Immature natural killer cell (primary cell): ENCODE data around the gene DUSP14. TPM values are rescaled to one million over a fixed set of nuclear protein-coding genes. Genes with fewer than 3 reads are reported as not detected.
A peak's percentile ranks its signal among the peaks of the same experiment; 100 is the strongest.
"Not testable (repeated sequence)": the region's sequence is repeated elsewhere in the genome, so short reads cannot be mapped to it uniquely, and the experiment has no call there.

Source experiments
- DNase-seq, 3 donors: peaks; one replicate each; pipeline ENCODE4 v3.0.0; 2022; ENCODE audit warnings: mixed read lengths in 1 of 3
- H3K27ac Mint-ChIP-seq, 6 donors: one replicate each; pipeline ENCODE4 v1.8.0; 2020; ENCODE audit warnings: mixed read lengths in 6 of 6, mild to moderate bottlenecking in 5 of 6, inconsistent platforms in 4 of 6, moderate library complexity in 3 of 6
- H3K27me3 Mint-ChIP-seq, 3 donors: one replicate each; pipeline ENCODE4 v1.8.0; 2020 to 2021; ENCODE audit warnings: low read depth in 3 of 3, mild to moderate bottlenecking in 3 of 3, mixed read lengths in 3 of 3, moderate library complexity in 3 of 3, inconsistent platforms in 1 of 3
- H3K36me3 Mint-ChIP-seq, 3 donors: one replicate each; pipeline ENCODE4 v1.8.0; 2020; ENCODE audit warnings: mixed read lengths in 3 of 3, inconsistent platforms in 2 of 3, mild to moderate bottlenecking in 2 of 3
- H3K4me1 Mint-ChIP-seq, 2 donors: one replicate each; pipeline ENCODE4 v1.8.0; 2020; ENCODE audit warnings: inconsistent platforms in 2 of 2, mild to moderate bottlenecking in 2 of 2, mixed read lengths in 2 of 2, moderate library complexity in 1 of 2
- H3K4me3 Mint-ChIP-seq, 5 donors: one replicate each; pipeline ENCODE4 v1.8.0; 2020; ENCODE audit warnings: mild to moderate bottlenecking in 5 of 5, mixed read lengths in 5 of 5, inconsistent platforms in 3 of 5, moderate library complexity in 3 of 5
- H3K9me3 Mint-ChIP-seq, 6 donors: one replicate each; pipeline ENCODE4 v1.8.0; 2020; ENCODE audit warnings: mild to moderate bottlenecking in 6 of 6, mixed read lengths in 6 of 6, inconsistent platforms in 4 of 6, moderate library complexity in 3 of 6
- polyA plus RNA-seq, 3 donors: library from polyadenylated mRNA; unstranded; fragments of 300-500 nt; fragmentation: Illumina TruSeq; gene quantifications; one replicate each; pipeline ENCODE4 v1.2.3, GENCODE V29; 2021

The DUSP14 gene
- polyA plus RNA-seq, 3 donors from 2014 or later = 18.1 to 25.9 (median 19.2) TPM

GRCh38 chr17:37490638-37491614 lies 1.2 kb downstream of the DUSP14 start:
- Mint-ChIP-seq H3K36me3 (no peaks in the 10 kb centered on the region), H3K27me3 (peaks cover 5 to 8% (median 6%) of the 10 kb centered on the region in 3 donors), H3K4me1 (peaks cover 28 to 29% of the 10 kb centered on the region in 2 donors), H3K9me3 (peaks cover 0 to 3% (median 0%) of the 10 kb centered on the region in 6 donors), H3K27ac (peak overlapping the region; percentile 75 to 93 (median 88)), H3K4me3 (peak overlapping the region; percentile 90 to 95 (median 92))
- no peak for DNase-seq

- H3K27me3 Mint-ChIP-seq = peaks cover 5 to 8% (median 6%) of the 10 kb centered on the region in 3 donors
- no peaks in the 10 kb centered on the region for H3K36me3 Mint-ChIP-seq
- no peak for DNase-seq
- peaks cover 0 to 3% (median 0%) of the 10 kb centered on the region in 6 donors for H3K9me3 Mint-ChIP-seq
- no peak overlapping the region for H3K4me3 Mint-ChIP-seq
- H3K27ac Mint-ChIP-seq = no peak overlapping the region
- H3K4me1 Mint-ChIP-seq = peaks cover 28 to 29% of the 10 kb centered on the region in 2 donors
Measured at GRCh38 chr17:37492167-37492566, 2.5 kb downstream of the DUSP14 start.

GRCh38 chr17:37493249-37494027 lies 3.7 kb downstream of the DUSP14 start:
- Mint-ChIP-seq H3K36me3 (no peaks in the 10 kb centered on the region), H3K27me3 (peaks cover 5 to 8% (median 6%) of the 10 kb centered on the region in 3 donors), H3K27ac (no peak overlapping the region), H3K4me3 (no peak overlapping the region), H3K9me3 (peaks cover 0 to 3% (median 0%) of the 10 kb centered on the region in 6 donors), H3K4me1 (peaks cover 23 to 24% of the 10 kb centered on the region in 2 donors)
- no peak for DNase-seq

GRCh38 chr17:37494401-37494831 lies 4.7 kb downstream of the DUSP14 start:
- DNase-seq = no peak
- Mint-ChIP-seq H3K4me3 (no peak overlapping the region), H3K27me3 (peaks cover 2 to 5% (median 4%) of the 10 kb centered on the region in 3 donors), H3K27ac (peak overlapping the region in 2 of 6 donors; percentile 6 to 67), H3K9me3 (peaks cover 0 to 3% (median 0%) of the 10 kb centered on the region in 6 donors), H3K4me1 (peaks cover 16% of the 10 kb centered on the region in 2 donors), H3K36me3 (no peaks in the 10 kb centered on the region)

DNA sequence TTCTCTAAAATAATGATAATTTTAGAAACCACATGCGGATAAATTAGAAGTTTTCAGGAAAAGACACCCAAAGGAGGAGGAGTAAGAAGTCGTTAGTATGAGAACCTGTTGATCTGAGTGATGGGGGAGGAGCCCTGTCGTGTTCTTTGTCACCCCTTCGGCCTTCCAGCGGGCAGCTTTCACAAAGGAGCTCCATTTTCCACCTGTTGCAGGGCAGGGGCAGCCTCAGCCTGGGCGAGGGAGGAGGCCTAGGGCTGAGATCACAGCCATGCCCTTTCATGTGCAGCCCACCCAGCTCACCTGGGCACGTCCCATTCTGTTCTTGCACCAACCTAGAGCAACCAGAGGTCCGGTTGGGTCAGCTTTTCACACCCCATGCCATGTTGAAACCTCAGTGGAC lies 5.3 kb downstream of the DUSP14 start:
- no peak for DNase-seq
- H3K4me1 Mint-ChIP-seq = peaks cover 16% of the 10 kb centered on the region in 2 donors
- H3K27me3 Mint-ChIP-seq = peaks cover 2 to 4% (median 4%) of the 10 kb centered on the region in 3 donors
- no peaks in the 10 kb centered on the region for H3K36me3 Mint-ChIP-seq
- no peak overlapping the region for H3K4me3 Mint-ChIP-seq
- H3K9me3 Mint-ChIP-seq = peaks cover 0 to 3% (median 0%) of the 10 kb centered on the region in 6 donors
- H3K27ac Mint-ChIP-seq = no peak overlapping the region

GRCh38 chr17:37500378-37500777 lies 10.7 kb downstream of the DUSP14 start:
- Mint-ChIP-seq H3K9me3 (no peaks in the 10 kb centered on the region), H3K4me3 (no peak overlapping the region), H3K27ac (no peak overlapping the region), H3K36me3 (no peaks in the 10 kb centered on the region), H3K27me3 (no peaks in the 10 kb centered on the region), H3K4me1 (no peaks in the 10 kb centered on the region)
- DNase-seq = no peak

DNA sequence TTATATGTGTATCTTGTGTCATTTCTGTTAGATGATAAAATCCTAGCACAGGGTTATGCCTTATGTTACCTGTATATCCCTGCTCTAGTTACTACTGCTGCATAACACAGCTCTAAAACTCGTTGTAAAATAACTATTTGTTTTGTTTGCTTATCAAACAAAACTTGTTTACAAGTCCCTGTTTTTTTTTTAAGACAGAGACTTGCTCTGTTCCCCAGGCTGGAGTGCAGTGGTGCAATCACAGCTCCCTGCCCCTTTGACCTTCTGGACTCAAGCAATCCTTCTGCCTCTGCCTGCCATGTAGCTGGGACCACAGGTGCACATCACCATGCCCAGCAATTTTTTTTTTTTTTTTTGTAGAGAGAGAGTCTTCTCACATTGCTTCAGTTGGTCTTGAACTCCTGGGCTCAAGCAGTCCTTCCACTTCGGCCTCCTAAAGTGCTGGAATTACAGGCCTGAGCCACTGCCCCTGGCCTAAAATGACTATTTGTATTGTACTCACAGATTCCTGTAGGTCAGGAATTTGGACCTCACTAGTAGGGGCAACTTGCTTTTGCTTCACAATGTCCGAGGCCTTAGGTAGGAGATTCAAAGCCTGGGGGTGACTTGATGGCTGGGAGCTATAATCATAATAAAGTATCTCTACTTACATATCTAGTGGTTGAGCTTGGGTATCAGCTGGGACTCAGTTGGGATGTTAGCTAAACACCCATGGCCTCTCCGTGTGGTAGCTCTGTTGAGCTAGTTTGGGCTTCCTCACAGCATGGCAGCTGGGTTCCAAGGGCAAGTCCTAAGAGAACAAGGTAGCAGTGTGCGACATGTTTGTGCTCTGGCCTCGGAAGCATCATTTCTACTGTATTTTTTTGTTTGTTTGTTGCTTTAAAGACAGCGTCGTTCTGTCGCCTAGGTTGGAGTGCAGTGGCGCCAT lies 12.6 kb downstream of the DUSP14 start:
- no peak overlapping the region for H3K27ac Mint-ChIP-seq
- no peak overlapping the region for H3K4me3 Mint-ChIP-seq
- no peak for DNase-seq

DNA sequence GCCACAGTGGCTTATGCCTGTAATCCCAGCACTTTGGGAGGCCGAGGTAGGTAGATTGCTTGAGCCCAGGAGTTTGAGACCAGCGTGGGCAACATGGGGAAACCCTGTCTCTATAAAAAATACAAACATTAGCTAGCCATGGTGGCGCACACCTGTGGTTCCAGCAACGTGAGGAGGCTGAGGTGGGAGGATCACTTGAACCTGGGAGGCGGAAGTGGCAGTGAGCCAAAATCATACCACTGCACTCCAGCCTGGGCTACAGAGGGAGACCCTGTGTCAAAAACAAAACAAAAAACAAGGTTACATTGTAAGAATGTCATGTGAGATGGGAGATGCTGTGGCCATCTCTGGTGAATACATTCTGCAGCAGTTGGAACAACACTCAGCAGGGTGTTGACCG lies 13.5 kb downstream of the DUSP14 start:
- Mint-ChIP-seq H3K27me3 (no peaks in the 10 kb centered on the region), H3K27ac (no peak overlapping the region), H3K4me1 (peaks cover 0 to 3% of the 10 kb centered on the region in 2 donors), H3K9me3 (no peaks in the 10 kb centered on the region), H3K4me3 (no peak overlapping the region), H3K36me3 (no peaks in the 10 kb centered on the region)
- DNase-seq = no peak

More for the DNA sequence above, 12.6 kb downstream of the DUSP14 start:
- H3K36me3 Mint-ChIP-seq = no peaks in the 10 kb centered on the region
- no peaks in the 10 kb centered on the region for H3K27me3 Mint-ChIP-seq
- H3K9me3 Mint-ChIP-seq = no peaks in the 10 kb centered on the region
- H3K4me1 Mint-ChIP-seq = peaks cover 0 to 3% of the 10 kb centered on the region in 2 donors

DNA sequence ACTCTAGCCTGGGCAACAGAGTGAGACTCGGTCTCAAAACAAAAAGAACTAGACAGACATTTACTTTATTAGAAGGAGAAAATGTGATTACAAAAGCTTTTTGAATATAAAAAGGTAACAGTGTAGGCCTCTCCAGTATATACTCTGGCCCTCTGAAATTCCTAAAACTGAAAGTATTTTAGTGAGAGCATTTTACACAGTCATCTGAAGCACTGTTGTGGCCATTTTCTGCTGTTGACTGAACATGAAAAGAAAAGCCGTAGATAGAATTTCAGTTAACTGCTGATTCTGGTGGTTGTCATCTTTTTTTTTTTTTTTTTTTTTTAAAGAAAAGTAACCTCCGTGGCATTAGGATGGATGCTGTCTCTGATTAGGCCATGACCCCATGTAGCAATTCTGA lies 15.6 kb downstream of the DUSP14 start:
- no peaks in the 10 kb centered on the region for H3K36me3 Mint-ChIP-seq
- H3K27me3 Mint-ChIP-seq = no peaks in the 10 kb centered on the region
- no peak for DNase-seq
- H3K4me3 Mint-ChIP-seq = no peak overlapping the region
- no peaks in the 10 kb centered on the region for H3K9me3 Mint-ChIP-seq
- H3K4me1 Mint-ChIP-seq = peaks cover 6 to 9% of the 10 kb centered on the region in 2 donors
- H3K27ac Mint-ChIP-seq = no peak overlapping the region

DNA sequence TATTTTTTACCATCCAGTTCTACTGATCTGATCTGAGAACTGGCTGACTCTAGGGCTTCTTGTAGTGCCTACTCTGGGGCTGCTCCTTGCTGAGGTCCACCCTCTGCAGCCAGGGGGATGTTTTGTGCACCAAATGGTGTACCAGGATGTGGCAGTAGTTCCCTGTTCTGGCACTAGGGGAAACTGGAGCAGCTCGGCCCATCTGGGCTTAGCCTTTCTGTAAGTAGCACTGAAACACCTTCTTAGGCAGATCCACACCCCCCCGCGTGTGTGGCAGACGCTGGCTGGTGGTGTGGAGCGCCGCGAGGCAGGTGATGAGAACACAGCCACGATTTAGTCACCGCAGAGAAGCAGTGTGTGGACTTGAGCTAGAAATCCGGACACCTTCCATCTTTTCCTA lies 17.0 kb downstream of the DUSP14 start:
- H3K27me3 Mint-ChIP-seq = peaks cover 0 to 2% (median 0%) of the 10 kb centered on the region in 3 donors
- no peaks in the 10 kb centered on the region for H3K9me3 Mint-ChIP-seq
- no peaks in the 10 kb centered on the region for H3K36me3 Mint-ChIP-seq
- H3K27ac Mint-ChIP-seq = no peak overlapping the region
- no peak for DNase-seq
- H3K4me1 Mint-ChIP-seq = peaks cover 11 to 14% of the 10 kb centered on the region in 2 donors
- no peak overlapping the region for H3K4me3 Mint-ChIP-seq

DNA sequence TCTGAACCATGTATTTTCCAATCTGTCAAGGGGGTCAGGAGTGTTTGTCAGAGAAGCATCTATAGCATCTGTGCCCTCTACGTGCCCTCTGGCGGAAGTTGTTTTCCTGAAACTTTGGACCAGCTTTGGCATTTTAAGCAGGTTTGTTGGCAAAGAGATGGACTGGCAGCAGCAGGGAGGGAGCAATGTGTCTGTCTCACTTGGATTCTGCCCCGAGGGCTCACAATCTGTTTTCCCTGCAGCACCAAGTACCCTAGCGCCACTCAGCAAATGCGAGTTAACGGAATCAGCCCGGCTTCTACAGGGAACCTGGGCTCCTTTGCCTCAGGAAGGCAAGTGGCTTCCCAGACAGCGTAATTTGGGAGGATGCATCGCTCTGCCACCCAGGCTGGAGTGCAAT lies 17.4 kb downstream of the DUSP14 start:
- peaks cover 11 to 14% of the 10 kb centered on the region in 2 donors for H3K4me1 Mint-ChIP-seq
- peaks cover 0 to 2% (median 0%) of the 10 kb centered on the region in 3 donors for H3K27me3 Mint-ChIP-seq
- DNase-seq = no peak
- H3K36me3 Mint-ChIP-seq = peaks cover 0 to under 1% (median 0%) of the 10 kb centered on the region in 3 donors
- no peak overlapping the region for H3K4me3 Mint-ChIP-seq
- no peak overlapping the region for H3K27ac Mint-ChIP-seq
- no peaks in the 10 kb centered on the region for H3K9me3 Mint-ChIP-seq

- Mint-ChIP-seq H3K27ac (peak overlapping the region in 2 of 6 donors; percentile 17 to 24), H3K4me3 (no peak overlapping the region), H3K4me1 (peaks cover 12 to 19% of the 10 kb centered on the region in 2 donors), H3K27me3 (peaks cover 0 to 2% (median 0%) of the 10 kb centered on the region in 3 donors), H3K36me3 (peaks cover 0 to 10% (median 4%) of the 10 kb centered on the region in 3 donors), H3K9me3 (no peaks in the 10 kb centered on the region)
- no peak for DNase-seq
Measured at GRCh38 chr17:37510056-37510455, 20.4 kb downstream of the DUSP14 start.

DNA sequence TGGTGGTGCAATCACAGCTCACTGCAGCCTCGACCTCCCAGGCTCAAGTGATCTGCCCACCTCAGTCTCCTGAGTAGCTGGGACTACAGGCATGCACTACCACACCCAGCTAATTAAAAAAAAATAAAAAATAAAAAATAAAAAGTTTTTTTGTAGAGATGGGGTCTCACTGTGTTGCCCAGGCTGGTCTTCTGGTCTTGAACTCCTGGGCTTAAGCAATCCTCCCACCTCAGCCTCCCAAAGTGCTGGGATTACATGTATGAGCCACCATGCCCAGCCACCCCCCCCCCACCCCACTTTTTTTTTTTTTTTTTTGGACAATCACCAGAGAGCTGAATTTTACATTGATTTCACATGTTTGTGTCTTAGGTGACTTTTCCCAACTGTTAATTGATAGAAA lies 22.0 kb downstream of the DUSP14 start:
- not testable (repeated sequence) for DNase-seq, H3K9me3 Mint-ChIP-seq, H3K27me3 Mint-ChIP-seq, H3K4me3 Mint-ChIP-seq, H3K27ac Mint-ChIP-seq
- Mint-ChIP-seq H3K36me3 (peaks cover 0 to 12% (median 4%) of the 10 kb centered on the region in 3 donors), H3K4me1 (peaks cover 9 to 19% of the 10 kb centered on the region in 2 donors)
